ENCODE measurements around the gene IGSF9. TPM values are rescaled to one million over a fixed set of nuclear protein-coding genes. Genes with fewer than 3 reads are reported as not detected.
A peak's percentile ranks its signal among the peaks of the same experiment; 100 is the strongest.

Gene IGSF9
- total and polyA plus RNA-seq, 2 of the 13 experiments (the other 11 are each of a cell fraction or from before 2014, with no cell fraction given), result 0.03 TPM; not detected in 1

DNA sequence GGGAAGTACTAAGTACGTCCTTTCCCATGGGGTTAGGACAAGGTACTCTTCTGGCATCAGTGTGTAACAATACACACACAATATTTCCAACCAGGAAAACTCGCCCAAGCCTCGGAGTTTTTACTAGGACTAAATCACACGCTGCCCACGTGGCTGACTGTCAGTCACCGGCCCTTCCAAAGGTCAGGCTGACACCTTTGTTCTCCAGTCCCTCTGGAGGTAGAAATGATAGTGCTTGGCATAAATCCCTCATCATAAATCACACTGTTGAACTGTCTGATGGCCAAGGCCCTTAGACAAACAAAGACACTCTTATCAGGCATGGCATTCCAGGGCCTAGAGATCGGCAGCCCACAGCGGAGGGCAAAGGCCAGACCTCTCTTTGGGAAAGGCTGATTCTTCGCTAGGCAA is 25.5 kb upstream of the IGSF9 start (continued):
- TF ChIP-seq ATF1 (CRISPR knock-in tag; IDR thresholded peaks at IDR 0.05) (no peak; the same call in 1 of the 2 replicates), ZNF354B (CRISPR knock-in tag; IDR thresholded peaks at IDR 0.05) (no peak), ZNF552 (CRISPR knock-in tag; IDR thresholded peaks at IDR 0.05; ENCODE audit: borderline replicate concordance) (no peak), MBNL3 (CRISPR knock-in tag; conservative IDR thresholded peaks at IDR 0.05) (no peak), ZNF557 (CRISPR knock-in tag; IDR thresholded peaks at IDR 0.05) (no peak), ZNF773 (CRISPR knock-in tag; IDR thresholded peaks at IDR 0.05; ENCODE audit: borderline replicate concordance) (no peak), DNMT1 (CRISPR knock-in tag; IDR thresholded peaks at IDR 0.05) (no peak), ZNF746 (CRISPR knock-in tag; IDR thresholded peaks at IDR 0.05) (no peak; the same call in 1 of the 2 replicates), SMAD3 (CRISPR knock-in tag; IDR thresholded peaks at IDR 0.05) (peak; percentile 60; the same call in 1 of the 2 replicates), KMT2A (CRISPR knock-in tag; IDR thresholded peaks at IDR 0.05) (no peak), MED13 (CRISPR knock-in tag; IDR thresholded peaks at IDR 0.05) (no peak), FOSL2 (CRISPR knock-in tag; IDR thresholded peaks at IDR 0.05) (peak; percentile 74), ZFP82 (CRISPR knock-in tag; IDR thresholded peaks at IDR 0.05; ENCODE audit: borderline replicate concordance) (no peak), KAT2B (IDR thresholded peaks at IDR 0.05; ENCODE audit: borderline replicate concordance, low read depth, low read length) (no peak), IRF2 (CRISPR knock-in tag; IDR thresholded peaks at IDR 0.05) (peak; percentile 65; the same call in 1 of the 2 replicates), ZNF883 (CRISPR knock-in tag; IDR thresholded peaks at IDR 0.05; ENCODE audit: not compliant biosample characterization) (no peak)
- TF ChIP-seq, protein P1, sequence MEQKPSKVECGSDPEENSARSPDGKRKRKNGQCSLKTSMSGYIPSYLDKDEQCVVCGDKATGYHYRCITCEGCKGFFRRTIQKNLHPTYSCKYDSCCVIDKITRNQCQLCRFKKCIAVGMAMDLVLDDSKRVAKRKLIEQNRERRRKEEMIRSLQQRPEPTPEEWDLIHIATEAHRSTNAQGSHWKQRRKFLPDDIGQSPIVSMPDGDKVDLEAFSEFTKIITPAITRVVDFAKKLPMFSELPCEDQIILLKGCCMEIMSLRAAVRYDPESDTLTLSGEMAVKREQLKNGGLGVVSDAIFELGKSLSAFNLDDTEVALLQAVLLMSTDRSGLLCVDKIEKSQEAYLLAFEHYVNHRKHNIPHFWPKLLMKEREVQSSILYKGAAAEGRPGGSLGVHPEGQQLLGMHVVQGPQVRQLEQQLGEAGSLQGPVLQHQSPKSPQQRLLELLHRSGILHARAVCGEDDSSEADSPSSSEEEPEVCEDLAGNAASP (CRISPR knock-in tag; IDR thresholded peaks at IDR 0.05; ENCODE audit: borderline replicate concordance), result peak; percentile 58; the same call in 1 of the 2 replicates
- TF ChIP-seq, protein P2, sequence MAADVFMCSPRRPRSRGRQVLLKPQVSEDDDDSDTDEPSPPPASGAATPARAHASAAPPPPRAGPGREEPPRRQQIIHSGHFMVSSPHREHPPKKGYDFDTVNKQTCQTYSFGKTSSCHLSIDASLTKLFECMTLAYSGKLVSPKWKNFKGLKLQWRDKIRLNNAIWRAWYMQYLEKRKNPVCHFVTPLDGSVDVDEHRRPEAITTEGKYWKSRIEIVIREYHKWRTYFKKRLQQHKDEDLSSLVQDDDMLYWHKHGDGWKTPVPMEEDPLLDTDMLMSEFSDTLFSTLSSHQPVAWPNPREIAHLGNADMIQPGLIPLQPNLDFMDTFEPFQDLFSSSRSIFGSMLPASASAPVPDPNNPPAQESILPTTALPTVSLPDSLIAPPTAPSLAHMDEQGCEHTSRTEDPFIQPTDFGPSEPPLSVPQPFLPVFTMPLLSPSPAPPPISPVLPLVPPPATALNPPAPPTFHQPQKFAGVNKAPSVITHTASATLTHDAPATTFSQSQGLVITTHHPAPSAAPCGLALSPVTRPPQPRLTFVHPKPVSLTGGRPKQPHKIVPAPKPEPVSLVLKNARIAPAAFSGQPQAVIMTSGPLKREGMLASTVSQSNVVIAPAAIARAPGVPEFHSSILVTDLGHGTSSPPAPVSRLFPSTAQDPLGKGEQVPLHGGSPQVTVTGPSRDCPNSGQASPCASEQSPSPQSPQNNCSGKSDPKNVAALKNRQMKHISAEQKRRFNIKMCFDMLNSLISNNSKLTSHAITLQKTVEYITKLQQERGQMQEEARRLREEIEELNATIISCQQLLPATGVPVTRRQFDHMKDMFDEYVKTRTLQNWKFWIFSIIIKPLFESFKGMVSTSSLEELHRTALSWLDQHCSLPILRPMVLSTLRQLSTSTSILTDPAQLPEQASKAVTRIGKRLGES (CRISPR knock-in tag; IDR thresholded peaks at IDR 0.05; ENCODE audit: borderline replicate concordance), result peak; percentile 98
- TF ChIP-seq, protein P3, sequence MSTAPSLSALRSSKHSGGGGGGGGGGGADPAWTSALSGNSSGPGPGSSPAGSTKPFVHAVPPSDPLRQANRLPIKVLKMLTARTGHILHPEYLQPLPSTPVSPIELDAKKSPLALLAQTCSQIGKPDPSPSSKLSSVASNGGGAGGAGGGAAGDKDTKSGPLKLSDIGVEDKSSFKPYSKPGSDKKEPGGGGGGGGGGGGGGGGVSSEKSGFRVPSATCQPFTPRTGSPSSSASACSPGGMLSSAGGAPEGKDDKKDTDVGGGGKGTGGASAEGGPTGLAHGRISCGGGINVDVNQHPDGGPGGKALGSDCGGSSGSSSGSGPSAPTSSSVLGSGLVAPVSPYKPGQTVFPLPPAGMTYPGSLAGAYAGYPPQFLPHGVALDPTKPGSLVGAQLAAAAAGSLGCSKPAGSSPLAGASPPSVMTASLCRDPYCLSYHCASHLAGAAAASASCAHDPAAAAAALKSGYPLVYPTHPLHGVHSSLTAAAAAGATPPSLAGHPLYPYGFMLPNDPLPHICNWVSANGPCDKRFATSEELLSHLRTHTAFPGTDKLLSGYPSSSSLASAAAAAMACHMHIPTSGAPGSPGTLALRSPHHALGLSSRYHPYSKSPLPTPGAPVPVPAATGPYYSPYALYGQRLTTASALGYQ (CRISPR knock-in tag; IDR thresholded peaks at IDR 0.05), result peak; percentile 53; the same call in 1 of the 2 replicates
- TF ChIP-seq, protein P4, sequence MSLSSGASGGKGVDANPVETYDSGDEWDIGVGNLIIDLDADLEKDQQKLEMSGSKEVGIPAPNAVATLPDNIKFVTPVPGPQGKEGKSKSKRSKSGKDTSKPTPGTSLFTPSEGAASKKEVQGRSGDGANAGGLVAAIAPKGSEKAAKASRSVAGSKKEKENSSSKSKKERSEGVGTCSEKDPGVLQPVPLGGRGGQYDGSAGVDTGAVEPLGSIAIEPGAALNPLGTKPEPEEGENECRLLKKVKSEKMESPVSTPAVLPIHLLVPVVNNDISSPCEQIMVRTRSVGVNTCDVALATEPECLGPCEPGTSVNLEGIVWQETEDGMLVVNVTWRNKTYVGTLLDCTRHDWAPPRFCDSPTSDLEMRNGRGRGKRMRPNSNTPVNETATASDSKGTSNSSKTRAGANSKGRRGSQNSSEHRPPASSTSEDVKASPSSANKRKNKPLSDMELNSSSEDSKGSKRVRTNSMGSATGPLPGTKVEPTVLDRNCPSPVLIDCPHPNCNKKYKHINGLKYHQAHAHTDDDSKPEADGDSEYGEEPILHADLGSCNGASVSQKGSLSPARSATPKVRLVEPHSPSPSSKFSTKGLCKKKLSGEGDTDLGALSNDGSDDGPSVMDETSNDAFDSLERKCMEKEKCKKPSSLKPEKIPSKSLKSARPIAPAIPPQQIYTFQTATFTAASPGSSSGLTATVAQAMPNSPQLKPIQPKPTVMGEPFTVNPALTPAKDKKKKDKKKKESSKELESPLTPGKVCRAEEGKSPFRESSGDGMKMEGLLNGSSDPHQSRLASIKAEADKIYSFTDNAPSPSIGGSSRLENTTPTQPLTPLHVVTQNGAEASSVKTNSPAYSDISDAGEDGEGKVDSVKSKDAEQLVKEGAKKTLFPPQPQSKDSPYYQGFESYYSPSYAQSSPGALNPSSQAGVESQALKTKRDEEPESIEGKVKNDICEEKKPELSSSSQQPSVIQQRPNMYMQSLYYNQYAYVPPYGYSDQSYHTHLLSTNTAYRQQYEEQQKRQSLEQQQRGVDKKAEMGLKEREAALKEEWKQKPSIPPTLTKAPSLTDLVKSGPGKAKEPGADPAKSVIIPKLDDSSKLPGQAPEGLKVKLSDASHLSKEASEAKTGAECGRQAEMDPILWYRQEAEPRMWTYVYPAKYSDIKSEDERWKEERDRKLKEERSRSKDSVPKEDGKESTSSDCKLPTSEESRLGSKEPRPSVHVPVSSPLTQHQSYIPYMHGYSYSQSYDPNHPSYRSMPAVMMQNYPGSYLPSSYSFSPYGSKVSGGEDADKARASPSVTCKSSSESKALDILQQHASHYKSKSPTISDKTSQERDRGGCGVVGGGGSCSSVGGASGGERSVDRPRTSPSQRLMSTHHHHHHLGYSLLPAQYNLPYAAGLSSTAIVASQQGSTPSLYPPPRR (CRISPR knock-in tag; IDR thresholded peaks at IDR 0.05; ENCODE audit: borderline replicate concordance), result peak; percentile 56; the same call in 1 of the 2 replicates
